Motor neuron (in vitro differentiated cells): ENCODE data around the gene CPB1. TPM values are rescaled to one million over a fixed set of nuclear protein-coding genes. Genes with fewer than 3 reads are reported as not detected.

ENCODE experiments used
- ATAC-seq, 8 experiments: fragments of 200-7000 bp; cut with Tn5 transposase; replicated peaks in 6 of 8; 2 replicates each; pipeline ENCODE4 v1.8.0; 2021; ENCODE audit warnings: mild to moderate bottlenecking in 8 of 8, moderate library complexity in 8 of 8
- H3K27ac ChIP-seq, 2 donors: fragments of 250-450 bp; sonication (Bioruptor Pico); 2 replicates each; pipeline ENCODE4 v1.9.0; 2021; ENCODE audit warnings: antibody characterized with exemption in 2 of 2, mild to moderate bottlenecking in 2 of 2, moderate library complexity in 1 of 2
- H3K4me1 ChIP-seq, 2 donors: fragments of 250-450 bp; sonication (Bioruptor Pico); replicated peaks in 1 of 2; 2 replicates each; pipeline ENCODE4 v1.6.1; 2021; ENCODE audit warnings: antibody characterized with exemption in 2 of 2, mild to moderate bottlenecking in 2 of 2, moderate library complexity in 1 of 2
- H3K4me3 ChIP-seq, 5 donors: fragments of 250-450 bp; sonication (Bioruptor Pico); 2 replicates each; pipeline ENCODE4 v1.9.0; 2021; ENCODE audit warnings: antibody characterized with exemption in 5 of 5, mild to moderate bottlenecking in 5 of 5, moderate library complexity in 4 of 5
- WGBS, 10 experiments: fragments of 450-650 bp; shearing (Covaris generic); methylation state at CpG; one replicate each; pipeline ENCODE4 v1.0.0; 2022; 5-methylcytosine and 5-hydroxymethylcytosine counted together
- in situ Hi-C, 9 experiments: fragments of 400-800 bp; cut with MboI; loops; one replicate each; pipeline ENCODE4 v1.15.0; 2021; ENCODE audit warnings: low sequenced_read_pairs in 9 of 9, low pct_unique_long_range_greater_than_20kb in 2 of 9; ENCODE audit not compliant: unreplicated experiment in 9 of 9
- total RNA-seq, 8 experiments: library from RNA; unstranded; fragments of 300-600 nt; gene quantifications; 2 replicates each; pipeline versions ENCODE4 v1.2.3 to v1.2.4, GENCODE V29; 2022

Gene CPB1
- total RNA-seq, 8 experiments from 2014 or later: 0.11 to 8.5 (median 0.84) TPM; not detected in 3

DNA sequence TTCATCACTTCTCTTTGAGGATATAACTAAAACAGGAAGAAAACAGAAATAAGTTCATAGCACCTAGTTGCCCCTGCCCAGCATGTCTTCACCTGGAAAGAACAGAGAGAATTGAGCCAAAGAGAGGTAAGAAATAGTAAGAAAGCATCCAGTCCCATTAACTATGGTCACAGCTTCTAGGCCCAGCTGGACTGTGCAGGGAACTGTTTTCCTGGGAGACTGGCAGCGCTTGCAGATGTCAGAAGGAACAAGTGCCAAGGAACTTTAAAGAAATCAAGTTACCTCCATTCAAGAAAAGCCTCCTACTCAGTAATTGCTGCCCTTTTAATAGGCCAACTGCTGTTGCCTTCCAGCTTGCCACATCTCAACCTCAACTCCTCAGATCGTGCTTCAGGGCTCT, 17.8 kb upstream of the CPB1 start:
- no peak overlapping the region for H3K27ac ChIP-seq
- WGBS, 10 experiments: 27 to 100% (median 83%) methylated on average over 1 to 2 of the region's 2 CpGs; no CpG with 5 or more reads in 5 of the 10 experiments
- no peak overlapping the region for H3K4me3 ChIP-seq
- no peak for ATAC-seq
- in situ Hi-C loops: no loop called here
- H3K4me1 ChIP-seq: no peaks in the 10 kb centered on the region

DNA sequence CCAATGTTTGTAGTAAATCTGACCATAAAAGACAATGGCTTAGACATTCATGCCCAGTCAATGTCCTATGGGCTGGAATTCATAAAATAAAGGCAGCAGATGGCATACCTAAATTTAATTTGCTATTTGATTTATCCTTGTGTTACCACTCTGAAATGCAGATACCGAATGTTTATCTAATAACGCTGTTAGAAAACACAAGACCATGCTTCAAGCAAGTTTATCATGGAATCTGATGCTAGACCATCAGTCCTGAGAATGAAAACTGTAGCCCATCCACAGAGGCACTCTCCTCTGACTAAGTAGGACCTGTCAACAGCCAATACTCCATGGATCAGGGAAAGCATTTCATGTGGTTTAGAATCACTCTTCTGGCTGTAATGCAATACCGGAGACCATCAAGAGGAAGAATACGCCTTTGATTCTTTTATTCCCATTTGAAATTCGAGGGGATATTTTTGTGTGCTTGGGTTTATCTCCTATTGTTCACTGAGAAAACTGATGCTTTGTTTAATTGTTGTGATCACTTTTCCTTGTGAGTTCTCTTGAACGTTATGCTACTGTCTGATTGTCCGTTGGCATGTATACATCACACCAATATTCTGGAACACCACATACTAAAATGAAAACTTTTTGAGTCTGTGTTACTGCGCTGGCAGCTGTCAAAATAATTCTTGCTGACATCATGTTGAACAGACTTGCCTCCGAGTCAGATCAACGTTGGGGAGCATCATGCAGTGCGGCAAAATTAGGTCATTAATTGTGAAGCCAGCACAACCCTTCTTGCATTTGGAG, 12.1 kb upstream of the CPB1 start:
- 0 to 100% (median 84%) methylated on average over 1 to 11 of the region's 11 CpGs for WGBS, 10 experiments
- no peak overlapping the region for H3K27ac ChIP-seq
- peaks cover 0 to 4% of the 10 kb centered on the region in 2 donors for H3K4me1 ChIP-seq
- in situ Hi-C loops: no loop called here
- no peak overlapping the region for H3K4me3 ChIP-seq
- no peak for ATAC-seq

DNA sequence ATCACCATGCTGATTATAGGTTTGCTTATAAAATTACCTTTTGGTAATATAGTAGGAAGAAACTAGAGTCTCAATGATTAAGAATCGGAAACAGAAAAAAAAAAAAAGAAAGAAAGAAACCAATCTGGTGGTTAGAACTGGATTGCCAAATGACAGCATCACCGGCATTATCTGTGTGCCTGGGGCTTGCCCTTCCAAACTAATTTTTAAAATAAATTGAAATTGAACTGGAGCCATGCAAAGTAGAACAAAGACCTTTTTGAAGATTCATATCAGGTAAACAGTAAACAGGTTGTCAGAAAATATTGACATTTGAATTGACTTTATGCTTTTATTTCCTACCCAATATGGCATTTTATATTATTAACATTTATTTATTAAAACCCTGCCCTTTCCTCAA, 11.2 kb upstream of the CPB1 start:
- 67 to 100% (median 90%) methylated on average over 1 to 2 of the region's 2 CpGs for WGBS, 10 experiments
- H3K4me3 ChIP-seq: no peak overlapping the region
- H3K27ac ChIP-seq: no peak overlapping the region
- in situ Hi-C loops: no loop called here
- ATAC-seq: no peak
- H3K4me1 ChIP-seq: peaks cover 0 to 13% of the 10 kb centered on the region in 2 donors

DNA sequence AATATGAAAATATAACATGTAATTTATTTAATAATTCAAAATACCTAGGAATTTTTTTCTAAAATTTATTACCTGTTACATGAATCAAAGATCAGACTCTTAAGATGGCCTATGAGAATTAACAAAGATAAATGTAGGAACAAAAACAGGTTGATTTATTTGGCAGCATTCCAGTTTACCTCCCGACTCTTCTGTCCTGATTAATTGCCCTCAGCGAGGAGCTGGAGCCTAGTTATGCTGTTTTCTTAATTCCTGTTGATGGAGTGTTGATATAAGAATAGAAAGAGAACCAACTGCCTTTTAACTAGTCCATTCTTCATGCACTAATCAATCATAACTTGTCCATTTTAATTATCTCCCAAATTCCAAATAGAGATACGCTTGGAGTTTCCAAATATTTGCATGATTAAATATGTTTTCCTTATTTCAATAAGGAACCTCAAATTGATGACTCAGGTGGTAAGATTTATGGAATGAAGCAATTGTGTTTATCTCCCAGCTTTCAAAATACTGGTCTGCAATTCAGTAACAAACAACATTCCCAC, 10.6 kb upstream of the CPB1 start:
- no peak for ATAC-seq
- WGBS, 10 experiments: 25 to 100% (median 53%) methylated on average over 1 to 3 of the region's 3 CpGs; no CpG with 5 or more reads in 1 of the 10 experiments
- Histone ChIP-seq H3K27ac (no peak overlapping the region), H3K4me3 (no peak overlapping the region), H3K4me1 (peaks cover 0 to 13% of the 10 kb centered on the region in 2 donors)
- in situ Hi-C loops: no loop called here

DNA sequence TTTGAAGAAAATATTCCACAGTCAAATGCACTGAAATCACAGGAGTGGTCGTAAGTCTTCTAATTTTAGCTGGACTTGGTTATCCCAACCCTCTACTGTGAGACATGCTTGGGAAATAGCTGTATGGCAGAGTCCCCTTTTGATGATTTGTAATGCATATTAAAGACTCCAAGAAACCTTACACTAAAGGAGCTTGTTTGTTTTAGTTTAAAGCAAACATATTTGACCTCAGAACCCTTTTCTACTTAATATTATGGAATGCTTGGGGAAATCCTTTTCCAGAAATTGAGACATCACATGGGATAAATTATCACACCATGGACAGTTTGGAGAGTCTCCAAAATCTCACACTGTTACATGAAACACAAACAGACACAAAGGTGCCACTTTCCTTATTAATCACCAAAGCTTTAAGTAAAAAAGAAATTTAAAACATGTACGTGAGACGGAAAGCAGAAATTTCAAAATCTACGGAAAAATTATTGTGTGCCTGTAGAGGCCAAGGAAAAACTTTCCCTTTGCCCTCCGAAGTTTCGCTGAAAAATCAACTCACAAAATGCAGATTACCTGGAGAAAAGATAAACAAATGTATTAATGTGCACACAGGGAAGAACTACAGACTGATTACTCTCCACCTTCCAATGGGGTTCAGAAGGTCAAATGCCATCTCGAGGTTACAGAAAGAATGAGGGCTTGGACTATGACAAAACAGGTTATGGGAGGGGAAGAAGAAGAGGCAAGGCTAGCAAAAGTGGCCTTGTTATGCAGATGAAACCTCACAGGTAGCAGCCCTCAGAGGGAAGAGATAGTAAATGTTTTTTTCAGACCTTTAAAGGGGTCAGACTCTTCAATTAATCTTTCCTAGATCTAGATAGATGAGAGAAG, 7.0 kb upstream of the CPB1 start:
- no peak overlapping the region for H3K4me3 ChIP-seq
- in situ Hi-C loops: no loop called here
- no peak overlapping the region for H3K27ac ChIP-seq
- H3K4me1 ChIP-seq: peaks cover 0 to 13% of the 10 kb centered on the region in 2 donors
- 49 to 94% (median 79%) methylated on average over 2 to 7 of the region's 7 CpGs for WGBS, 10 experiments
- no peak for ATAC-seq

DNA sequence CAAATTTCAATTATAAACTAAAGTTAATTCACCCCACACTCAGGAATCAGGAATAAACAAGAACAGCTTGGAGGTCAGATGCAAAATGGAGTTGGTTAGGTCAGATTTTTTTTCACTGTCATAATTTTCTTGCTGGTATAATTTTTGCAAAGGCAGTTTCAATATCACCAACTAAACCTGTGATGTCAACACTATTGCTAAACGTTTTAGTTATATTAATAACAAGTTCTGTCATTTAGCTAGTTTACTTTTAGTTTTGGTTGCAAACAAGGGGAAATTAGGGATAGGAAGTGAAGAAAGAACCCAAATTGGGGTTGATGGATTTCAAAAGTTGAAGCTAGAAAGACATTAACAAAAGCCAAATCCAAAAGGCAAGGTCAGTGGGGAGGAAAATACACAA, 4.6 kb upstream of the CPB1 start:
- in situ Hi-C loops: no loop called here
- Histone ChIP-seq H3K4me3 (no peak overlapping the region), H3K4me1 (peaks cover 6 to 10% of the 10 kb centered on the region in 2 donors), H3K27ac (no peak overlapping the region)
- WGBS, 10 experiments: 0 to 100% (median 73%) methylated on average over 1 of the region's 1 CpG
- ATAC-seq: no peak

DNA sequence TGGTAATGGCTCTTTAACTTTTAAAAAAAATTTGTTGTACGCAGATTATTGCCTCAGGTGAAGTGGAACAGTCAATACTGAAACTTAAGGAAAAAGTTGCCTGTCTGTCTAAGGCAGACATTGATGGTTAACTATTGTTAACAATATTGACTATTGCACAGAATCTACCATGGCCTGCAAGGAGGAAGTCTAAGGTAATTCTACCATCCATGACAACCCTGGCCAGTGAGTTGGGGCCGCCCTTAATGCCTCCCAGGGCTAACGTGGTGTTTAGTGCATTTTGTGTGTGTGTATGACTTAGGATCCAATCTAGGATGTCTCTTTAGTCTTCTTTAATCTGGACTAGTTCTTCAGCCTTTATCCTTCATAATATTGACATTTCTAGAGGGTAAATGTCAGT, 2.1 kb upstream of the CPB1 start:
- no peak for ATAC-seq
- in situ Hi-C loops: no loop called here
- Histone ChIP-seq H3K4me3 (no peak overlapping the region), H3K4me1 (peaks cover 6 to 10% of the 10 kb centered on the region in 2 donors), H3K27ac (no peak overlapping the region)
- WGBS, 10 experiments: 68 to 100% (median 92%) methylated on average over 1 to 3 of the region's 3 CpGs

DNA sequence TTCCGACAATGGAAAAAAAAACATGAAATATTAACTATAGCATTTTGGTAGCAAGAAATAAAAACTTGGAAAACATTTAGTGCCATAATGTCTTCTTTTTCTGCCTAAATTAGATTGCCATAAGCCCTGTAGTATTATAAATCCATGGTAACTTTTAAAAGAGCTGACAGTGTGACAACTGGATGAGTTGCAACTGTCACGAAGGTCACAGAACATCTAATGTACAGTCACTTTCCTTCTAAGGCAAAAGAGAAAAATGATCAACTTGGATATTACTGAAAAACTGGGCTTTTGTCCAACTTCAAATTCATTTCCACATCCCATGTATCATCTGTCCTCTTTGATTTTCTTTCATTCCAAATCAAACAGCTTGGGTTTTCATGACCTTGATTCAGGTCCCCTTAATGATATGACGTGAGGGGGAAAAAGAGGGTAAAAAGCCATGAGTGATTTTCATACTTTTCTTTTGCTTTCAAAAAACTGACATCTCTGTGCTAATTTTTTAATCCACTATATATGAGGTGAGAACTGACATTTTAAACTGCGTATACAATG, 602 bp downstream of the CPB1 start:
- Histone ChIP-seq H3K4me3 (no peak overlapping the region), H3K4me1 (peaks cover 0 to 6% of the 10 kb centered on the region in 2 donors), H3K27ac (no peak overlapping the region)
- ATAC-seq: peak in 1 of 8 experiments; percentile 63
- in situ Hi-C loops: no loop called here
- WGBS, 10 experiments: 48 to 100% (median 82%) methylated on average over 2 to 4 of the region's 4 CpGs; no CpG with 5 or more reads in 1 of the 10 experiments

DNA sequence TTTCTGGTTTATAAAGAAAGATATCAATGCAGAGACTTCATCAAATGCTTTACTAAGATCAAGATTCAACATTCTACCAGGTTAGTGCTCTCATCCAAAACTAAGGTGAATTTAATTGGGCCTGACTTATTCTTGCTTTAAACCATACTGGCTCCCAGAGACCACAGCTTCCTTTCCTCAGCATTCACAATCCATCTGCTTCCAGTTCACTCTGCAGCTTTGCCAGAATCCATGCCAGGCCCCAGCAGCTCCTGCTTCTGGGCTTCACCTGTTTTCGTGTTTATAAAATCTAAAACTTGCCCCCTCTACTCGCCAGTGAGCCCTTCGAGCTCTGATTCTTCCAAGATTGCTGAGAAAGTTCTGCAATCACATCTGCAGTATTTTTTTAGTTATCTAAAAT, 2.3 kb downstream of the CPB1 start:
- in situ Hi-C loops: no loop called here
- Histone ChIP-seq H3K27ac (no peak overlapping the region), H3K4me3 (no peak overlapping the region), H3K4me1 (peaks cover 0 to 11% of the 10 kb centered on the region in 2 donors)
- no peak for ATAC-seq
- WGBS, 10 experiments: 40 to 100% (median 51%) methylated on average over 1 to 2 of the region's 3 CpGs; no CpG with 5 or more reads in 4 of the 10 experiments

DNA sequence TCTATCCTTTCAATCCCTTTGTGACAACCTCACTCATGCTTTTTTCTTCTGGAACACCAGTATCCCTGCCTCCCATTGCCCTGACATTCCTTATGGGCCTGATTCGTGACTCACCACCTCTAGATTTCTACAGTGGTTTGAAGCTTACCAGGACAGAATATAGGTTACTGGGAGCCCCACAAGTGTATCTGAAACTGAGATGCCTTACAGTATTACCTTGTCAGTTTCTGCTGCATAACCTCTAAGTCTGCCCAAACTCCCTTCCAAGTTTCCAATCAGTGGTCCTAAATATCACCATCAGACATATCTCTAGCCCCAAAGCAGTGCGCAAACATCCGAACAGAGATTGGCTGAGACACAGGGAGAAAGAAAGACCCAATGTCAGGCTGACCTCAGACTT, 5.6 kb downstream of the CPB1 start:
- peaks cover 0 to 5% of the 10 kb centered on the region in 2 donors for H3K4me1 ChIP-seq
- WGBS, 10 experiments: 0 to 100% (median 82%) methylated on average over 1 to 3 of the region's 3 CpGs; no CpG with 5 or more reads in 2 of the 10 experiments
- in situ Hi-C loops: no loop called here
- no peak overlapping the region for H3K4me3 ChIP-seq
- no peak overlapping the region for H3K27ac ChIP-seq
- no peak for ATAC-seq

DNA sequence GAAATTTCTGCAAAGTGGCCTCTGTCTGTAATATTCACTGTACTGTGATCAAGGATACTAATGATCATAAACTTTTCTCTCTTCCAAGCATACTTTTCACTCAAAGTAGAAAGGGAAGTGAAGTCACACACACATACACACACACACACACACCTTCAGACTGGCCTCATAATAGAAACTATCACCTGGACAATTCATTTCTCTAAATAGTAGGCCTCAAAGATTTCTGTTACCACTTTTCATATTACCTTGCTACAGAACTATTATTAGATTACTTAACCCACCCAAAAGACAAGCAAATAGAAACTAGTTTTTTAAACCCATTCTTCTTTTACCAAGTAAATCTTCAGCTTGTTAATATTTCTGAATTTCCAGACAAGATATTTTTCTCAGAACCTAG, 12.2 kb downstream of the CPB1 start:
- in situ Hi-C loops: no loop called here
- no peak for ATAC-seq
- H3K4me1 ChIP-seq: peaks cover 0 to 8% of the 10 kb centered on the region in 2 donors
- no peak overlapping the region for H3K4me3 ChIP-seq
- no peak overlapping the region for H3K27ac ChIP-seq

DNA sequence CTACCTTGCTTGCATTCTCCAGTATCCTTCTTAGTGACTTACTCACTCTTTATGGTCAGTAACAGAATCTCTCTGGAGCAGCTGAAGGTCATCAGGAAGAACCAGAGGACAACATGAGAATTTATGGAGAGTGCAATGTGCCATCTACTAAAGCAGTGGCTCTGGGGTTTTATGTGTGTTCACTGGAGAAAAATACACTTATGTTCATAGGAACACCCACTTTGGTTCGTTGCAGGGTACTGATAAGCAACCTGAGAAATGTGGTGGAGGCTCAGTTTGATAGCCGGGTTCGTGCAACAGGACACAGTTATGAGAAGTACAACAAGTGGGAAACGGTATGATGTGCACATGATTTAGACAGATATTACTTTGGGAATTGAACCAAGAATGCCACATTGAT, 12.8 kb downstream of the CPB1 start:
- 20 to 92% (median 80%) methylated on average over 1 to 4 of the region's 4 CpGs; no CpG with 5 or more reads in 2 of the 10 experiments for WGBS, 10 experiments
- Histone ChIP-seq H3K4me3 (no peak overlapping the region), H3K4me1 (peaks cover 0 to 8% of the 10 kb centered on the region in 2 donors), H3K27ac (no peak overlapping the region)
- no peak for ATAC-seq
- in situ Hi-C loops: no loop called here
